ENCODE data around the gene MS4A10. TPM values are rescaled to one million over a fixed set of nuclear protein-coding genes. Genes with fewer than 3 reads are reported as not detected.

The MS4A10 gene
- total RNA-seq, 1 donor from 2014 or later, result not detected

DNA sequence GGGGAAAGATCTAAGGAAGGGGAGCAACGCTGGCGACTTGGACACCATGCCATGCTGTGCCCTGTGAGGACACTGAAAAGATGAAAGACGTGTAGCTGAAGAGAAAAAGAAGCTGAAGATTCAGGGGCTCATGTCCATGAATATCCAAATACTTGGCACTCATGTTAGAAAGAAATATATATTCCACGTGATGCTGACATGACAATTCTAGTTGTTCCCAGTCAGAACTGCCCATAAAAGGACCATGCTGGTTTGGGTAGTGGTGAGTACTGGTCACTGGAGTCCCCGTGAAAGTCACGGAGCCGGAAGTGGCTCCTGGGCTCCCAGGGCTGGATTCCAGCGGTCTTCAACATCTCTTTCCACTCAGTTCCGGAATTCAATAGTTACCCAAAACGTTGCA lies 18.6 kb upstream of the MS4A10 start:
- no peak for ATAC-seq

DNA sequence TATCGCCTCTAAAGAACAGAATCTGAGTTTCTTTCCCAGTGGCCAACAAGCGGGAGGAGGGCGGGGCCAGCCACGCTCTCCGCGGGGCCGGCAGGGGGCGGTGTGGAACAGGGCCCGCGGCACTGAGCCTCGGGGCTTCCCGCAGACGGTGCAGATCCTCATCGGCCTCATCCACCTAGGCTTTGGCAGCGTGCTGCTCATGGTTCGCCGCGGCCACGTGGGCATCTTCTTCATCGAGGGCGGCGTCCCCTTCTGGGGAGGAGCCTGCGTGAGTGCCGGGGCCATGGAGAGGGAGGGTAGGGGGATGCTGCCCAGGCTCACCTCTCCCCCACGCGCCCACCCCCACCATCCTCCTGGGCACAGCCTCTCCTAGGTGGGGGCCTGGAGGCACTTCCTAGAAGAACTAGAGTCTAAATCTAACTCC lies 17.7 kb upstream of the MS4A10 start:
- ATAC-seq, result no peak

DNA sequence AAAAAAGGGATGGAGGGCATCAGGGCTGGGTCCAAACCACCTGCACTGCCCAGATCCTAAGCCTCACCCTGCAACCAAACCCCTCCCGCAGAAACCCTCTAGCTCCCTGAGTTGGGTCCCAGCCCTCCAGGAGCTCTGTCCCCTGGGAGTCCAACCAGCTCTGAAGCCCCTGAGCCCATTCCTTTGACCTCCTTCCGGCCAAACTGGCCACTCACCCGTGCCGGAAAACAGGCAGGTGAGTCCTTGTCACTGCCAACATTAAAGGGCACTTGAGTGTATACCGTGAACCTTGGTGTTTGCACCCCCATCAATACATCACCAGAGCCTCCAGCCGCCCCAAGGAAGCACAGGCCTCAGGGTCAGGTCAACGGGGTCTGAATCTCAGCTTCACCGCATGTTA lies 16.9 kb upstream of the MS4A10 start:
- ATAC-seq, result no peak

DNA sequence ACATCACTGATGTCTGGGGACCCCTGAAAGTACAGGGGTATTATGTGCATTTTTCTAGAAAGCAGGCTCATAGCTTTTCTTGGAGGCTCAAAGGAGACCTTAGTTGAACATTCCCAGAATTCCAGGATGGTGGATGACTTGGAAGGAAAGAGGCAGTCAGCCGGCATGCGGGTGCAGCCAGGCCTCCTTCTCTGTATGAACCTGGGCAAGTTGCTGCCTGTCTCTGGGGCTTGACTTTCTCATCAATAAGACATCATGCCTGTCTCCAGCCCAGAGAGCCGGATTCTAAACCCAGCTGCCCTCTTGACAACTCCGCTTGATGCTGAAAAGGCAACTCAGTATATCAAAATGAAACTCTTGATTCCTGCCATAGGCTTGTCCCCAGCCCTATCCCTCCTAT lies 15.9 kb upstream of the MS4A10 start:
- ATAC-seq, result no peak

DNA sequence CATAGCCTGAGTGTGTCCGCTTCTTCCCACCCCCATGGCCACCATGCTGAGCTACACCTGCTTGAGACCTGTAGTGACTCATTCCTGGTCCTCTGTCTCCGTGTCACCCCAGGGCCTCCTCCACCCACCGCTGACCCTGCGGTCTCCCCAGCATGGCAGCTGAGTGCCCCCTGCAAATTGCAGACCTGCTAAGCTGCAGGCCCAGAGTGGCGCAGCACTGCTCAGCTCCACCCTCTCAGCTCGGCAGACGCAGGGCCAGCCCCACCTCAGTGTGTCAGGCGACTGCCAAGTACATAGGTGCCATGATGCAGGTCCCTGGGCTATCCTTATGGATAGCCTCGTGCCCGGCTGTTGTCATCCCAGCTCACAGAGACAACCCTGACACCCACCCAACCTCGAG lies 15.3 kb upstream of the MS4A10 start:
- no peak for ATAC-seq

DNA sequence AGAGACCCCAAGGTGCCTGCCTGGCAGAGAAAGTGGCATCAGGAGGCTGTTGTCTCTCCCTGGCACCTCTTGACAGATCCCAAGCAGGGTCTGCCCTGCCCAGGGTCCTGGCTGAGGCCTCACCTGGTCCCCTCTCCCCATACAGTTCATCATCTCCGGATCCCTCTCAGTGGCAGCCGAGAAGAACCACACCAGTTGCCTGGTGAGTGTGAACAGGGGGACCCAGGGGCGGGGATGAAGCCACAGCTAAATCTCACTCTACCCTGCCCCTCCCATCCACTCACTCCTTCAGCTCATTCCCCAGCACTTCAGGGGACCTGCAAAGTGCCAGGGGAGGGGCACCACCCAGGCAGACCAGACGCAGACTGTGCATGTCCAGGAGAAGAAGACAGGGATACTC lies 14.0 kb upstream of the MS4A10 start:
- no peak for ATAC-seq

DNA sequence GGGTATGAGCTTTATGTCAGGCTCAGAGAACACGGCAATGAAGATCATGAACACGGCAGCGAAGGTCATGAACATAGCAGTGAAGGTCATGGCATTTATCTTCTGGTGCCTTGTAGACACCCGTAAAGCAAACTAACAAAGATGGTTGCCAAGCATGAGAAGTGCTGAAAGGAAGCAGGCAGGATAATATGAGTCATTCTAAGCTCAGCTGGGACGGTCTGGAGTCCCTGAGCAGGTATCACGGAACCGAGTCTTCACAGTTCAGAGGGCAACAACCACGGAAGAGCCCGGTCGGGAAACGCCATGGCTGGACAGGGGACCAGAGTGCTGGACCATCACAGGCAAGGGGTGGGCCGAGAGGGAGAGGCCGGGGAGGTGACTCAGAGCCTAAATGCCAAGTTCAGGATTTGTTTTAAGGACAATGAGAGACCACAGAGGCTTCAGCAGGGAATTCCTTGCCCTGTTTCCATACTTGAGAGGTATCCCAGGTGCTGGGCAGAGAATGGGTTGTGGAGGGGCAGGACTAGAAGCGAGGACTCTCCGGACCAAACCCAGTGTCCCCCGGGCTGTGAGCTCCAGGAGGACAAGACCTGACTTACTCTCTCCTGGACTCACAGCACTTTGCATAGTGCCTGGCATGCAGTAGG lies 13.1 kb upstream of the MS4A10 start:
- ATAC-seq, result no peak

DNA sequence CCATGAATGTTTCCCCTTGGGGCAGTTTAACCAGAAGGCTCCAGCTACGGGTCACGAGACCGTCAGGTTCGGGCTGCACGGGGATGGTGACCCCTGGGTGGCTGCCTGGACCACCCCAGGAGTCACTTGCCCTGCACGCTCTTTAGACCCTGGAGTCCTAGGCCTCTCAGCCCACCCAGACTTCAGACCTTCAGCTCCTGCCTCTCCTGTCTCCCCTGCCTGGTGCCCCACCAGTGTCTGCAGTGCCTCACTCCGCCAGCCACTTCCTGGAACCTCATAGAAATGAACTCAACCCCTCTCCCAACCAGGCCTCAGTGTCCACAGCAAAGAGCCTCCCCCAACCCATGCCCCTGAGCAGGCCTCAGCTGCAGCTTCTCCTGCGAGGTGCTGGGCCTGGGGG lies 12.5 kb upstream of the MS4A10 start:
- ATAC-seq, result no peak

DNA sequence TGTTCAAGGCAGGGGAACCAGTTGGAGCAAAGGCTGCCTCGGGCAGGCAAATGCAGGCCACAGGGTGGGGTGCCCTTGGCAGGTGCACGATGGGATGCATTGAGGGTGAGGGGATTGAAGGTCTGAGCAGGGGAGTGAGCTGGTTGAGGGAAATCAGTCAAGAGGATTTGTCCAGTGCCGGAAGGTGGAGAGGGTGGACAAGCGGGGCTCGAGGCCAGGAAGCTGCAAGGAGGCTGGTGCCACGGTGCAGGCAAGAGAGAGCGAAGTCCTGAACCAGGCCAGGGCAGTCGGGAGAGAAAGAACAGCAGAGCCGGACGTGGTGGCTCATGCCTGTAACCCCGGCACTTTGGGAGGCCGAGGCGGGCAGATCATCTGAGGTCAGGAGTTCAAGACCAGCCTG lies 10.4 kb upstream of the MS4A10 start:
- ATAC-seq, result no peak

DNA sequence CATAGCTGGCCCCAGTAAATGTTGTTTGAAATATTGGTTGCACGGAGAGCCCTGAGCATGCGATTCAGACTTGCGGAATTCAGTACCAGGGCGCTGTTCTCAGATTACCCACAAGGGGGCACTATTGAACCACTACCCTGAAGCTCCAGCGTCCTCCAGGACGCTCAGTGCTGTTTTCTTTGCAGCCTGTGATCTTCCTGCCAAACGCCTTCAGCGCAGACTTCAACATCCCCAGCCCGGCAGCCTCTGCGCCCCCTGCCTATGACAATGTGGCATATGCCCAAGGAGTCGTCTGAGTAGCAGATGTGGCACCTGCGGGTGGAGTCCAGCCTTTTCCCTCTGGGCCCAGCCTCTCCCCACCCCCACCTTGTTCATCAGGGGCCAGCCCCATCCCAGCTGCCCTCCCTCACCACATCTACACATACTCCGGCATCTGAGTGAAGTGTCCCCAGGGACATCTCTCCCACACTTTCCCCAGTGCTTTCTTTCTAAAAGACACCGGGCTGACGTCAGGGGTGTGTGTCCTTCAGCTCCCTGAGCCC lies 9.6 kb upstream of the MS4A10 start:
- ATAC-seq, result peak; percentile 94

DNA sequence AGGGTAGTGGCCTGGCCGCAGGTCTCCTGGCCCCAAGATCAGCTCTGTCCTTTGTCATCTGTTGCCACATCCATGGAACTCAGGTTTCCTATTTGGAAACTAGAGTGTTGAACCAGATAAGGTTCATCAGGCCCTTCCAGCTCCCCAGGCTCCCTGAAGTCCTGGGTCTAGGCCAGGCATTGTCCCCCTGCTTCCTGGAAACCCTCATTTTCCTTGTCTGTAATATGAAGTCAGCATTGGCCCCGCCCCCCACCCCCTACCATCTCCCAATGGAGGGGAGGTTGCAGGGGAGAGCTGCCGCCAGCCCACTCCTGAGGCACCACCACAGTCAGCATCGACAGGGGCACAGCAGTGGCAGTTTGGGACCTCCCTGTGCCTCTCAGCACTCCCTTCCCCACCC lies 9.0 kb upstream of the MS4A10 start:
- ATAC-seq, result no peak

DNA sequence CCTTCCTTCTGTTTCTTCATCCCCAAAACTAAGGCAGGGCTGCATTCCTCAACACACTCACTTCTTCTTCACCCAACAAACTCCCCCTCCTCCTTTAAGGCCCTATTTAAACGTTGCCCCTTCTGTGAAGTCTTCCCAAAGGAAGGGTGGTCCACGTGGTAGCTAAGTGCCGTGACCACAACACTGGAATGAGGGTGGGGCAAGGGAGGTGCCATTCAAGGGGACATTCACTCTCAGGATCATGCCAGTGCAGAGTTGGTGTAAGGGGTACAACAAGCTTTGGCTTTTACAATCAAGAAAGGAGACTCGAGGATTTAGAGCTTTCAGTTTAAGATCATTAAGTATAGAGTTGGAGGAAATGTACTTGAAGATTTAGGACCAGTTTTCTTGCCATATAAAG lies 8.0 kb upstream of the MS4A10 start:
- ATAC-seq, result no peak

DNA sequence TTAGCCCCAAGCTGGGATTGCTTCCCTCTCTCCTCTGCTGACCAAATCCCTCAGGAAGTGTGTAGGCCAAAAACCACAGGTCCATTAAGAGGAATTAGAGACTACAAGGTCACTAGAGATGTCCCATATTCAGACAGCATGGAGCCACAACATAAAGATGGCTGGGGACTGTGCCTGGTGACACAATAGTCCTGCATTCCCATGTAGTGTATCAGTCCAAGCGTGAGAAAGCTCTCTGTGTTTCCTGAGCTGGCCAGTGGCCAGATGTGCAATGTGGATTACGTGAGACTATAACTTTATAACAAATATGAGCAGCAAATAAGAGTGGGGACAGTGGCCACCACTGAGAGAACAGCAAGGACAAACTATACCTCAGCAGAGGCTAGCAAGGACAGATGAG lies 7.6 kb upstream of the MS4A10 start:
- ATAC-seq, result no peak

DNA sequence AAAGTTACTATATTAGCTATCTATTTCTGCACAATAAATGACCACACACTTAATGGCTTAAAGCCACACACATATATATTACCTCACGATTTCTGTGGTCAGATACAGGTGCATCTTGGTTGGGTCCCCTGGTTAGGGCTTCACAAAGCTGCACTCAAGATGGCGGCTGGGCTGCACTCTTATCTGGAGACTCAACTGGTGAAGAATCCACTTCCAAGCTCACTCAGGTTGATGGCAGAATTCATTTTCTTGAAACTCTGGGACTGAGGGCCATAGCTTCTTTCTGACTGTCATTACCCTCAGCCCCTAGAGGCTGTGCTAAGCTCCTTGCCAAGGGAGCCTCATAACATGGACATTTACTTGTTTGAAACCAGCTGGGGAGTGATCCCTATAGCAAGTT lies 5.1 kb upstream of the MS4A10 start:
- no peak for ATAC-seq

DNA sequence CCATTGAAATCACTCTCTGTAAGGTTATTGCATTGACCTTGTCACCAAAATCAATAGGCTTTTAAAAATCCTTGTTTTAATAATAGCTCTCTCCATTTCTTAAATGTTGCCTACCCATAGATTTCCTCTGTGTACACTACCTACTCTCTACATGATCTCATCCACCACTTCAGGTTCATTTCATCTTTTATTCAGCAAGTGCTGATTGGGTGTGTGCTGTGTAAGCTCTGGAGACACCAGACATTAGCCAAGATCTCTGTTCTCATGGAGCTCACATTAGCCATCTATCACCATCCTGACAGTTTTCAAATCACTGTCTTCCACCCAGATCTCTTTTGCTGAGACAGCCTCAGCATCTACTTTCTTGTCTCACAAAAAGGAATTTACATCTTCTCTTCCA lies 4.4 kb upstream of the MS4A10 start:
- ATAC-seq, result no peak

DNA sequence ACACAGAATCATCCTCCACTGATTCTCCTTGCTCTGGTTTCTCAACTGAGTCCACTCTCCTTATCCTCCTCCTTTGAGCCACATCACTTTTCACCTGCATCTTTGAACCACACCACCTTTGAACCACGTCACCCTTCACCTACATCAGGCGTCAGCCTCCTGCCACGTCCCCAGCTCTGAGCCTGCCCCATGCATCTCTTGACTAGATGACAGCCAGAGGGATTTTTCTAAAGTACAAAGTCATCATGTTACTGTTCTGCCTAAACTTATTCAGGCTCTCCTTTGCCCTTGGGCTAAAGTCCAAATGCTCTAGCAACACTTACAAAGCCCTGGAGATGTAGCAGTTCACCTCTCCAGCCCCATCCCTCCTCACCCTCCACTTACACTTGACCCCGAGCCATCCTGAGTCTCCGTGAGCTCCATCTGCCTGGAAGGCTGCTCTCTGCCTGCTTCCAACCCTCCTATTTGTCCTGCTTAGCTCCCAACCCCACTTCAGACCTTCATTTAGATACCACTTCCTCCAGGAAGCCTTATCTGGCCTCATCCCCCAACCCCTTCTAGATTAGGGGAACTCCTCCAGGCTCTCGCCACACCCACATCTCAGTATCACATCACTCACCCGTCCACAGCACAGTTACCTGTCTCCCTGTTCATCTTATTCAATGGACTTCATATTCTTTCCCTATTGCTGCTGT lies 3.7 kb upstream of the MS4A10 start:
- no peak for ATAC-seq

DNA sequence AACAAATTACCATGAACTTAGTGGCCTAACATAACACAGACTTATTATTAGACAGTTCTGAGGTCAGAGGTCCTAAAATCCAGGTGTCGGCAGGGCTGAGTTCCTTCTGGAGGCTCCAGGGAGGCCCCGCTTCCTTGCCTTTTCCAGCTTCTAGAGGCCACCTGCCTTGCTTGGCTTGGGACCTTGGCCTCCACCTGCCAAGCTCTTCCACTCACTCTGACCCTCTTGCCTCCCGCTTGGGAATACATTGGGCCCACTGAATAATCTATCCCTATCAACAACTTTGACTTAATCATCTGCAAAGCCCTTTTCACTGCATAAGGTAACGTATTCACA lies 3.2 kb upstream of the MS4A10 start:
- no peak for ATAC-seq

DNA sequence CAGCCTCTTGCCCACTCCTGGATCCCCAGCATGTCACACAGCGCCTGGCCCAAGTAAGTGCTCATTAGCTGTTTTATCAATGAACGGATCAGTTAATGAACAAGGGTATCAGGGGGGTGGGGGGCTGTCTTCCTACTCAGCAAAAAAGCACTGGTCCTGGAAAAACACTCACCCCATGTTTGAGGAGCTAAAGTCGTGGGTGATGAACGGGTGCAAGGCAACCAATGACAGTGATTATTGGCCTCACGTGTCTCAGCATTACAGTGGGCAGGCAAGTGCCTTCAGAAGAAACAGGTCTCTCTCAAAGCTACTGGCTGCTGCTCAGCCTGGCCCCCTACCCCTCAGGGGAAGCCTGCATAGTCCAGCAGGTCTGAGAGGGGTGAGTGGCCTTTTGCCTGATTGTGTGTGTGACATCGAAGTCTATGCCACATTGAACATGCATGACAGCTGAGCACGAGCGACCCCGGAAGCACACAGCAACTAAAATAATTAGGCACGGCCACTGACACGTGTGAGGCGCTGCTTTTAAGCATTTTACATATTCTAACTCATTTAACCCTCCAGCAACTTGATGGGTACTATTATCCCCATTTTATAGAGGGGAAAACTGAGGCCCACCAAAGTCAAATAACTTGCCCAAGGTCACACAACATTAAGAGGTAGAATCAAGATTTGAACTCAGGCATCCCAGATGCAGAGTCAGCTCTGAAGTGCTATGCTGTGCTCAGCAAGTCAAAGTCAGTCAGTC lies 2.6 kb upstream of the MS4A10 start:
- no peak for ATAC-seq

DNA sequence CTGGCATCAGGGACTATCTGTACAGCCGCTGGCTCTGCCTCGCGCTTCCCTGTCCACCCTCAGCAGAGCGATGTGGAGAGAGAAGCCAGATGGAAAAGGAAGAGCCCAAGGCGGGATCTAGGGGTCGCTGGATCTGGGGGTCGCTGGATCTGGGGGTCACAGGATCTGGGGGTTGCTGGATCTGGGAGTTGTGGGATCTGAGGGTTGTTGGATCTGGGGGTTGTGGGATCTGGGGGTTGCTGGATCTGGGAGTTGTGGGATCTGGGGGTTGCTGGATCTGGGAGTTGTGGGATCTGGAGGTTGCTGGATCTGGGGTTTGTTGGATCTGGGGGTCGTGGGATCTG lies 2.0 kb upstream of the MS4A10 start:
- no peak for ATAC-seq

DNA sequence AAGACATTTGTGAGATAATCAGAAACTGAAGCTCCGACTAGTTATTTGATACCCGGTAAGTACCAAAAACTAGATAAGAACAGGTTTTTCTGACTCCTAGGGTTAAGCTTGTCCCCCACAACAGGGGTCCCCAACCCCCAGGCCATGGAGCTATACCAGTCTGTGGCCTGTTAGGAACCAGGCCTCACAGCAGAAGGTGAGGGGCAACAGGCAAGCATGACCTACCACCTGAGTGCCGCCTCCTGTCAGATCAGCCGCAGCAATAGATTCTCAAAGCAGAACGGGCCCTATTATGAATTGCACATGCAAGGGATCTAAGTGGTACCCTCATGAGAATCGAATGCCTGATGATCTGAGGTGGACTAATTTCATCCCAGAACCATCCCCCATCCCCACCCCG lies 1.2 kb upstream of the MS4A10 start:
- ATAC-seq, result no peak

DNA sequence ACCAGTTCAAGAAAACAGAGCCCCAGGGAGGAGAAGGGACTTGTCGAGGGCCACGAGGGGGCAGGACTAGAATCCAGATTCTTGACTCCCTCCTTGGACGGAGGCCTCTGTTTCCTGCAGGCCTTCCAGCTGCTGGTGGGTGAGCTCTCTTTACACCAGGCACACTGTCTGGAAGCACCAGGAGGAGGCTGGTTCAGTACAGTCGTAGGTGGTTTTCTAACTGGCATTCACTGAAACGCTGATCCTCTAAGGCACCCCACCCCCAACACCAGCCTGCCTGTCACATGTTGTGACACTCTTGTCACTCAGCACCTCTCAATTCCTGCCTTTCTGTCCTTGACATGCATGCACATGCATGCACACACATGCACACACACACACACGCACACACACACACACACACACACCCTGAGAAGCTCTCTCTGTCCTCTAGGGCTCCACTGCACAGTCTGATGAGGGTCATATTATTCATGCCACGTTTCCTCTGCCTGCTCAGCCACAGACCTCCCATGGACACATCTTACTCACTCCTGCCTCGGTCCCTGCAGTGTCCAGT lies 751 bp downstream of the MS4A10 start:
- ATAC-seq, result no peak

DNA sequence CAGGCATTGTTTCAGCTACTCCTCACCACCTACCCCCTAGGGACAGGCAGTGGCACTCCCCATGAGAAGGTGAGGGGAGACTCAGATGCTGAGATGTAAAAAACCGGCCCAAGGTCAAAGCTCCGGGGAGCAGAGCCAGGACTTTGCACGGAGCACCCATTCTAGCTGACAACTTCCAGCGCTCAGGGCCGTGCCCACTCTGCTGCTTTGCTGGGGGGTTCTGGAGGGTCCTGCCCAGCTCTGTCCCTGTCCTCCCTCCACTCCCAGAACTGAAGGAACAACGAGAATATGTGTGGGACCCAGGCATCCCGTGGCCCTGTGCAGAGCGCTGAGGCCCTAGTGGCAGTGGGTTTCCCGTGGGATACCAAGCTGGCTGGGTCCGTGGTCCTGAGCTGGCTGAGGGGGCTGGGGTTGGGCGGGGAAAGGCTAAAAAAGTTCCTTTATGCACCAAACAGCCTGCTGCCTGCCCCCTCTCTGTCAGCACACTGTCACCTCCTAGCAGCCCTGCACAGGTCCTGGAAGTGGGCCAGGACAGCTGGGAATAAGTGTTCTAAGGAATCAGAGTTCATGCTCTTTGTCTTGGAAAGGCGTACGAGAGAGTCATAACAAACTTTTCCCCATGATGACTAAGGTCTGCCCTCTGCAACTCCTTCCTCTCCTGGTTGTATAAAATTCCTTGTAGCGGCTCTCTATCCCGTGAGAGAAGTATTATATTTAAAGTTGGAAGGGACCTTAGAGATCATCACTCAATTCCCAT lies 1.9 kb downstream of the MS4A10 start:
- peak; percentile 22 for ATAC-seq
